ENCODE data around the gene LGALS9. TPM values are rescaled to one million over a fixed set of nuclear protein-coding genes. Genes with fewer than 3 reads are reported as not detected.

The LGALS9 gene
- polyA plus RNA-seq, 1 donor from 2014 or later: not detected

- no peak overlapping the region for H3K4me3 ChIP-seq (ENCODE audit: low read length)
- H4K20me1 ChIP-seq (ENCODE audit: insufficient read depth): no peaks in the 10 kb centered on the region
- no peak overlapping the region for H3K27ac ChIP-seq (ENCODE audit: low read length)
- H3K4me2 ChIP-seq (ENCODE audit: low read length): no peak overlapping the region
- no peaks in the 10 kb centered on the region for H3K79me2 ChIP-seq (replicated peaks; ENCODE audit: insufficient read depth, low read length)
- no peaks in the 10 kb centered on the region for H3K9me3 ChIP-seq (ENCODE audit: low read length)
- no peaks in the 10 kb centered on the region for H3K36me3 ChIP-seq (ENCODE audit: insufficient read depth, low read length)
- no peaks in the 10 kb centered on the region for H3F3A ChIP-seq (ENCODE audit: insufficient read depth, low read length, poor library complexity, severe bottlenecking)
- TF ChIP-seq EZH2 (IDR thresholded peaks at IDR 0.05; ENCODE audit: borderline replicate concordance, insufficient read depth, low read length, poor library complexity, severe bottlenecking) (no peak), SMC3 (conservative IDR thresholded peaks at IDR 0.05; ENCODE audit: poor library complexity) (no peak), POLR2AphosphoS5 (IDR thresholded peaks at IDR 0.05) (no peak), EP300 (conservative IDR thresholded peaks at IDR 0.05; ENCODE audit: poor library complexity, severe bottlenecking) (no peak), CTCF (IDR thresholded peaks at IDR 0.05; ENCODE audit: poor library complexity, severe bottlenecking) (no peak), TAF1 (IDR thresholded peaks at IDR 0.05; ENCODE audit: low read depth) (no peak), MXI1 (conservative IDR thresholded peaks at IDR 0.05; ENCODE audit: poor library complexity, severe bottlenecking) (no peak), RAD21 (conservative IDR thresholded peaks at IDR 0.05) (no peak)
- TF ChIP-seq, protein P1, sequence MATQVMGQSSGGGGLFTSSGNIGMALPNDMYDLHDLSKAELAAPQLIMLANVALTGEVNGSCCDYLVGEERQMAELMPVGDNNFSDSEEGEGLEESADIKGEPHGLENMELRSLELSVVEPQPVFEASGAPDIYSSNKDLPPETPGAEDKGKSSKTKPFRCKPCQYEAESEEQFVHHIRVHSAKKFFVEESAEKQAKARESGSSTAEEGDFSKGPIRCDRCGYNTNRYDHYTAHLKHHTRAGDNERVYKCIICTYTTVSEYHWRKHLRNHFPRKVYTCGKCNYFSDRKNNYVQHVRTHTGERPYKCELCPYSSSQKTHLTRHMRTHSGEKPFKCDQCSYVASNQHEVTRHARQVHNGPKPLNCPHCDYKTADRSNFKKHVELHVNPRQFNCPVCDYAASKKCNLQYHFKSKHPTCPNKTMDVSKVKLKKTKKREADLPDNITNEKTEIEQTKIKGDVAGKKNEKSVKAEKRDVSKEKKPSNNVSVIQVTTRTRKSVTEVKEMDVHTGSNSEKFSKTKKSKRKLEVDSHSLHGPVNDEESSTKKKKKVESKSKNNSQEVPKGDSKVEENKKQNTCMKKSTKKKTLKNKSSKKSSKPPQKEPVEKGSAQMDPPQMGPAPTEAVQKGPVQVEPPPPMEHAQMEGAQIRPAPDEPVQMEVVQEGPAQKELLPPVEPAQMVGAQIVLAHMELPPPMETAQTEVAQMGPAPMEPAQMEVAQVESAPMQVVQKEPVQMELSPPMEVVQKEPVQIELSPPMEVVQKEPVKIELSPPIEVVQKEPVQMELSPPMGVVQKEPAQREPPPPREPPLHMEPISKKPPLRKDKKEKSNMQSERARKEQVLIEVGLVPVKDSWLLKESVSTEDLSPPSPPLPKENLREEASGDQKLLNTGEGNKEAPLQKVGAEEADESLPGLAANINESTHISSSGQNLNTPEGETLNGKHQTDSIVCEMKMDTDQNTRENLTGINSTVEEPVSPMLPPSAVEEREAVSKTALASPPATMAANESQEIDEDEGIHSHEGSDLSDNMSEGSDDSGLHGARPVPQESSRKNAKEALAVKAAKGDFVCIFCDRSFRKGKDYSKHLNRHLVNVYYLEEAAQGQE (IDR thresholded peaks at IDR 0.05; ENCODE audit: borderline replicate concordance): no peak
- H3K9me2 ChIP-seq (ENCODE audit: insufficient read depth, low read length): no peaks in the 10 kb centered on the region
- no peaks in the 10 kb centered on the region for H3K27me3 ChIP-seq (ENCODE audit: insufficient read depth, low read depth, low read length)
- no peak overlapping the region for H2AFZ ChIP-seq (ENCODE audit: low read depth, low read length)
- no peak overlapping the region for H3K9ac ChIP-seq (ENCODE audit: low read length)
Observed at GRCh38 chr17:27595208-27595607, 35.8 kb upstream of the LGALS9 start.

DNA sequence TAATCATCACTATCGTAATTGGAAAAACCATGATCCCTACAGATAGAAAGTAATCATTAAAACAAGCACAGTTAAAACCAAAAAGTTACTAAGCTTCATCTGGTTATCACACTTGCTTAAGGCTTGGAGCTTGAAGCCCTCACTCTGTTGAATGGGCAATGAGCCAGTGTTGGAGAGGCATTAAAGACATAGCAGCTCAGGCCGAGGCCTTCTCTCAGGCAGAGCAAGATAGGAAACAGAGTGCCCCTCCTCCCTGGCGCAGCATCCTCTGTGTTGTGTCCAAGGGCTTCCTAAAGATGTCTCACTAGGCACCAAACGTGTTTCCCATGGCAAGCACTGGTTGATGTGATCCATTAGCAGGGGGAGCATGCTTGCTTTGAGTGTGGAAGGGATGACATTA, 34.9 kb upstream of the LGALS9 start:
- Histone ChIP-seq H3K9ac (ENCODE audit: low read length) (no peak overlapping the region), H3K4me3 (ENCODE audit: low read length) (no peak overlapping the region), H4K20me1 (ENCODE audit: insufficient read depth) (no peaks in the 10 kb centered on the region), H3K9me2 (ENCODE audit: insufficient read depth, low read length) (no peaks in the 10 kb centered on the region), H3K79me2 (replicated peaks; ENCODE audit: insufficient read depth, low read length) (no peaks in the 10 kb centered on the region), H3F3A (ENCODE audit: insufficient read depth, low read length, poor library complexity, severe bottlenecking) (no peaks in the 10 kb centered on the region), H3K9me3 (ENCODE audit: low read length) (no peaks in the 10 kb centered on the region), H3K4me2 (ENCODE audit: low read length) (no peak overlapping the region), H3K27me3 (ENCODE audit: insufficient read depth, low read depth, low read length) (no peaks in the 10 kb centered on the region), H2AFZ (ENCODE audit: low read depth, low read length) (no peak overlapping the region), H3K27ac (ENCODE audit: low read length) (no peak overlapping the region), H3K36me3 (ENCODE audit: insufficient read depth, low read length) (no peaks in the 10 kb centered on the region)
- TF ChIP-seq CTCF (IDR thresholded peaks at IDR 0.05; ENCODE audit: poor library complexity, severe bottlenecking): no peak
- TF ChIP-seq, protein P1 (IDR thresholded peaks at IDR 0.05; ENCODE audit: borderline replicate concordance): no peak
- no peak for TF ChIP-seq POLR2AphosphoS5 (IDR thresholded peaks at IDR 0.05)
- TF ChIP-seq MXI1 (conservative IDR thresholded peaks at IDR 0.05; ENCODE audit: poor library complexity, severe bottlenecking): no peak

Measured in neural cell (in vitro differentiated cells).